GM21528 (cell line): ENCODE data around the gene GLRX2.
A peak's percentile ranks its signal among the peaks of the same experiment; 100 is the strongest.

Source experiments
- ATAC-seq: cut with Tn5 transposase; IDR thresholded peaks from one replicate; pipeline ENCODE4 v1.9.1; 2021; ENCODE audit warnings: mild to moderate bottlenecking, moderate library complexity; ENCODE audit not compliant: unreplicated experiment, low FRiP score

The GLRX2 gene

GRCh38 chr1:193113258-193113991 lies 8.2 kb upstream of the GLRX2 start:
- ATAC-seq: no peak

GRCh38 chr1:193111641-193112090 lies 6.5 kb upstream of the GLRX2 start:
- ATAC-seq: peak; percentile 10

GRCh38 chr1:193110864-193111263 lies 5.7 kb upstream of the GLRX2 start:
- no peak for ATAC-seq

GRCh38 chr1:193110246-193110645 lies 5.0 kb upstream of the GLRX2 start:
- no peak for ATAC-seq

GRCh38 chr1:193109619-193110018 lies 4.4 kb upstream of the GLRX2 start:
- ATAC-seq: no peak

- ATAC-seq: no peak
Observed at GRCh38 chr1:193108471-193108870, 3.3 kb upstream of the GLRX2 start.

- ATAC-seq: no peak
Observed at GRCh38 chr1:193105821-193106177, 585 bp upstream of the GLRX2 start.

GRCh38 chr1:193104502-193104906 lies 710 bp downstream of the GLRX2 start:
- peak; percentile 48 for ATAC-seq

- ATAC-seq: peak; percentile 1
Observed at GRCh38 chr1:193103759-193104501, 1.3 kb downstream of the GLRX2 start.

GRCh38 chr1:193102662-193103061 lies 2.6 kb downstream of the GLRX2 start:
- ATAC-seq: no peak

GRCh38 chr1:193094112-193094511 lies 11.1 kb downstream of the GLRX2 start:
- no peak for ATAC-seq

GRCh38 chr1:193090865-193091264 lies 14.3 kb downstream of the GLRX2 start:
- no peak for ATAC-seq

GRCh38 chr1:193087893-193088292 lies 17.3 kb downstream of the GLRX2 start:
- no peak for ATAC-seq

GRCh38 chr1:193086342-193086741 lies 18.9 kb downstream of the GLRX2 start:
- no peak for ATAC-seq

- no peak for ATAC-seq
Observed at GRCh38 chr1:193085263-193085662, 20.0 kb downstream of the GLRX2 start.

GRCh38 chr1:193083365-193084088 lies 21.7 kb downstream of the GLRX2 start:
- ATAC-seq: peak; percentile 95

GRCh38 chr1:193079187-193079586 lies 26.0 kb downstream of the GLRX2 start:
- ATAC-seq: no peak

GRCh38 chr1:193077991-193078390 lies 27.2 kb downstream of the GLRX2 start:
- no peak for ATAC-seq

- ATAC-seq: peak; percentile 45
Observed at GRCh38 chr1:193070942-193071341, 34.3 kb downstream of the GLRX2 start.

- no peak for ATAC-seq
Observed at GRCh38 chr1:193070386-193070753, 34.8 kb downstream of the GLRX2 start.

- no peak for ATAC-seq
Observed at GRCh38 chr1:193069748-193070385, 35.3 kb downstream of the GLRX2 start.
